Stimulated activated CD4-positive, alpha-beta T cell treated with anti-CD3 and anti-CD28 coated beads, Interleukin-15, amount 100 ng/mL, for 1 hour (primary cell): ENCODE measurements around the gene KRTAP10-5.
"Not testable (repeated sequence)": the region's sequence is repeated elsewhere in the genome, so short reads cannot be mapped to it uniquely, and the experiment has no call there.

Experiments used
- DNase-seq, 2 donors: peaks; one replicate each; pipeline ENCODE4 v3.0.0-alpha.2; 2020; ENCODE audit warnings: low read depth in 1 of 2, low spot score in 1 of 2

Gene KRTAP10-5

GRCh38 chr21:44580231-44580821, at the start of gene KRTAP10-5:
Gene KRTAP10-5, minus strand, starts transcription at chr21:44580604. Its CDS starts 26 bp downstream, at chr21:44580578.
- DNase-seq, result not testable (repeated sequence)

- no peak for DNase-seq
Observed at GRCh38 chr21:44628707-44629391, 48.4 kb upstream of the KRTAP10-5 start.

GRCh38 chr21:44627831-44628233, 47.4 kb upstream of the KRTAP10-5 start:
- DNase-seq, result not testable (repeated sequence)

GRCh38 chr21:44627181-44627822, 46.9 kb upstream of the KRTAP10-5 start:
- DNase-seq, result not testable (repeated sequence)

GRCh38 chr21:44626673-44627143, 46.3 kb upstream of the KRTAP10-5 start, which contains the start of gene KRTAP10-9:
Gene KRTAP10-9, plus strand, starts transcription at chr21:44627093. Its CDS starts 79 bp downstream, at chr21:44627172.
- DNase-seq, result no peak

- DNase-seq, result no peak
Observed at GRCh38 chr21:44626262-44626661, 45.9 kb upstream of the KRTAP10-5 start.

- no peak for DNase-seq
Observed at GRCh38 chr21:44625756-44626155, 45.4 kb upstream of the KRTAP10-5 start.

- no peak for DNase-seq
Observed at GRCh38 chr21:44623575-44623974, 43.2 kb upstream of the KRTAP10-5 start.

GRCh38 chr21:44619886-44620285, 39.5 kb upstream of the KRTAP10-5 start:
- no peak for DNase-seq

- DNase-seq, result peak; percentile 26 to 34
Observed at GRCh38 chr21:44618909-44619308, 38.5 kb upstream of the KRTAP10-5 start.

- DNase-seq, result no peak
Observed at GRCh38 chr21:44618504-44618903, 38.1 kb upstream of the KRTAP10-5 start.

GRCh38 chr21:44617071-44617501, 36.7 kb upstream of the KRTAP10-5 start:
- DNase-seq, result no peak

- no peak for DNase-seq
Observed at GRCh38 chr21:44616591-44616926, 36.2 kb upstream of the KRTAP10-5 start.

GRCh38 chr21:44615911-44616590, 35.6 kb upstream of the KRTAP10-5 start:
- DNase-seq, result no peak

GRCh38 chr21:44615466-44615865, 35.1 kb upstream of the KRTAP10-5 start:
- DNase-seq, result no peak

GRCh38 chr21:44614961-44615391, 34.6 kb upstream of the KRTAP10-5 start:
- DNase-seq, result peak in 1 of 2 donors; percentile 0

- no peak for DNase-seq
Observed at GRCh38 chr21:44614161-44614631, 33.8 kb upstream of the KRTAP10-5 start.

GRCh38 chr21:44613386-44614155, 33.2 kb upstream of the KRTAP10-5 start:
- DNase-seq, result no peak

- DNase-seq, result no peak
Observed at GRCh38 chr21:44612669-44613229, 32.3 kb upstream of the KRTAP10-5 start.

GRCh38 chr21:44612029-44612486, 31.7 kb upstream of the KRTAP10-5 start, which contains the start of gene KRTAP10-8:
Gene KRTAP10-8, plus strand, starts transcription at chr21:44612079. Its CDS starts 22 bp downstream, at chr21:44612101.
- no peak for DNase-seq
